ENCODE results near the gene CCL27. TPM values are rescaled to one million over a fixed set of nuclear protein-coding genes. Genes with fewer than 3 reads are reported as not detected.

CCL27 gene
- polyA plus RNA-seq, 4 donors: 0.28 to 0.71 (median 0.54) TPM

- no peak for DNase-seq (ENCODE audit: low read depth in 4 of 4, low spot score in 3 of 4)
Measured at GRCh38 chr9:34628656-34629490, 33.6 kb downstream of the CCL27 start, which contains the start of gene ARID3C. ARID3C (minus strand) TSS chr9:34629066; CDS start chr9:34628014, 1,052 bp downstream.

- DNase-seq (ENCODE audit: low read depth in 4 of 4, low spot score in 3 of 4): no peak
Measured at GRCh38 chr9:34627716-34628655, 34.5 kb downstream of the CCL27 start.

- no peak for DNase-seq (ENCODE audit: low read depth in 4 of 4, low spot score in 3 of 4)
Measured at GRCh38 chr9:34625186-34625486, 37.3 kb downstream of the CCL27 start.

GRCh38 chr9:34624475-34625185, 37.8 kb downstream of the CCL27 start:
- DNase-seq (ENCODE audit: low read depth in 4 of 4, low spot score in 3 of 4): no peak

- DNase-seq (ENCODE audit: low read depth in 4 of 4, low spot score in 3 of 4): no peak
Measured at GRCh38 chr9:34623374-34624235, 38.9 kb downstream of the CCL27 start.

- DNase-seq (ENCODE audit: low read depth in 4 of 4, low spot score in 3 of 4): peak; percentile 82 to 90 (median 86)
Measured at GRCh38 chr9:34620061-34620994, 42.1 kb downstream of the CCL27 start, which contains the start of gene DCTN3. DCTN3 (minus strand) TSS chr9:34620495; CDS start chr9:34620464, 31 bp downstream.

GRCh38 chr9:34615132-34615531, 47.3 kb downstream of the CCL27 start:
- DNase-seq (ENCODE audit: low read depth in 4 of 4, low spot score in 3 of 4): no peak

- peak in 1 of 4 donors; percentile 61 for DNase-seq (ENCODE audit: low read depth in 4 of 4, low spot score in 3 of 4)
Measured at GRCh38 chr9:34612788-34613390, 49.6 kb downstream of the CCL27 start.

Other genes starting within 250 kb of the CCL27 start
- 10 to 100 TPM; 13.7 to 15.4 (median 14.1) TPM for gene FAM219A, start 204.1 kb downstream of the CCL27 start, polyA plus RNA-seq (ENCODE audit: insufficient read length in 4 of 4)
- gene DNAI1, start 203.9 kb downstream of the CCL27 start, polyA plus RNA-seq (ENCODE audit: insufficient read length in 4 of 4): 1 to 10 TPM; 1.9 to 2.2 (median 1.9) TPM
- gene ENHO, start 139.7 kb downstream of the CCL27 start, polyA plus RNA-seq (ENCODE audit: insufficient read length in 4 of 4): 1 to 10 TPM in 3 of 4 donors, under 1 TPM in 1; 0.74 to 2.8 (median 1.8) TPM
- 10 to 100 TPM; 42.5 to 53.8 (median 46.6) TPM for gene CNTFR, start 72.9 kb downstream of the CCL27 start, polyA plus RNA-seq (ENCODE audit: insufficient read length in 4 of 4)
- 10 to 100 TPM; 23.9 to 36.7 (median 30.0) TPM for gene RPP25L, start 50.6 kb downstream of the CCL27 start, polyA plus RNA-seq (ENCODE audit: insufficient read length in 4 of 4)
- 100 to 1,000 TPM in 2 of 4 donors, 10 to 100 TPM in 2; 95.5 to 108 (median 99.3) TPM for gene DCTN3, start 42.2 kb downstream of the CCL27 start, polyA plus RNA-seq (ENCODE audit: insufficient read length in 4 of 4)
- gene ARID3C, start 33.6 kb downstream of the CCL27 start, polyA plus RNA-seq (ENCODE audit: insufficient read length in 4 of 4): under 1 TPM in 1 of 4 donors, not detected in 3; 0.12 TPM
- gene SIGMAR1, start 24.9 kb downstream of the CCL27 start, polyA plus RNA-seq (ENCODE audit: insufficient read length in 4 of 4): 10 to 100 TPM; 48.2 to 52.6 (median 49.9) TPM
- 10 to 100 TPM; 65.4 to 71.6 (median 66.1) TPM for gene GALT, start 16.0 kb downstream of the CCL27 start, polyA plus RNA-seq (ENCODE audit: insufficient read length in 4 of 4)
- 10 to 100 TPM; 47.7 to 66.7 (median 53.4) TPM for gene IL11RA, start 10.5 kb downstream of the CCL27 start, polyA plus RNA-seq (ENCODE audit: insufficient read length in 4 of 4)
- 1 to 10 TPM in 1 of 4 donors, not detected in 3; 1.6 TPM for gene CCL19, start 28.6 kb upstream of the CCL27 start, polyA plus RNA-seq (ENCODE audit: insufficient read length in 4 of 4)
- gene CCL21, start 47.5 kb upstream of the CCL27 start, polyA plus RNA-seq (ENCODE audit: insufficient read length in 4 of 4): 10 to 100 TPM; 11.7 to 36.8 (median 23.6) TPM

Measured in right renal pelvis (tissue), 4 donors.